ENCODE data around the gene CNPY1.

The CNPY1 gene

GRCh38 chr7:155533827-155534690 is 12.3 kb downstream of the CNPY1 start:
- TF ChIP-seq, protein P1, sequence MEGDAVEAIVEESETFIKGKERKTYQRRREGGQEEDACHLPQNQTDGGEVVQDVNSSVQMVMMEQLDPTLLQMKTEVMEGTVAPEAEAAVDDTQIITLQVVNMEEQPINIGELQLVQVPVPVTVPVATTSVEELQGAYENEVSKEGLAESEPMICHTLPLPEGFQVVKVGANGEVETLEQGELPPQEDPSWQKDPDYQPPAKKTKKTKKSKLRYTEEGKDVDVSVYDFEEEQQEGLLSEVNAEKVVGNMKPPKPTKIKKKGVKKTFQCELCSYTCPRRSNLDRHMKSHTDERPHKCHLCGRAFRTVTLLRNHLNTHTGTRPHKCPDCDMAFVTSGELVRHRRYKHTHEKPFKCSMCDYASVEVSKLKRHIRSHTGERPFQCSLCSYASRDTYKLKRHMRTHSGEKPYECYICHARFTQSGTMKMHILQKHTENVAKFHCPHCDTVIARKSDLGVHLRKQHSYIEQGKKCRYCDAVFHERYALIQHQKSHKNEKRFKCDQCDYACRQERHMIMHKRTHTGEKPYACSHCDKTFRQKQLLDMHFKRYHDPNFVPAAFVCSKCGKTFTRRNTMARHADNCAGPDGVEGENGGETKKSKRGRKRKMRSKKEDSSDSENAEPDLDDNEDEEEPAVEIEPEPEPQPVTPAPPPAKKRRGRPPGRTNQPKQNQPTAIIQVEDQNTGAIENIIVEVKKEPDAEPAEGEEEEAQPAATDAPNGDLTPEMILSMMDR (IDR thresholded peaks at IDR 0.05; ENCODE audit: borderline replicate concordance, insufficient read depth, low read depth, low read length) = peak; percentile 80
- H3K4me3 ChIP-seq (ENCODE audit: low read depth, low read length) = no peak overlapping the region

DNA sequence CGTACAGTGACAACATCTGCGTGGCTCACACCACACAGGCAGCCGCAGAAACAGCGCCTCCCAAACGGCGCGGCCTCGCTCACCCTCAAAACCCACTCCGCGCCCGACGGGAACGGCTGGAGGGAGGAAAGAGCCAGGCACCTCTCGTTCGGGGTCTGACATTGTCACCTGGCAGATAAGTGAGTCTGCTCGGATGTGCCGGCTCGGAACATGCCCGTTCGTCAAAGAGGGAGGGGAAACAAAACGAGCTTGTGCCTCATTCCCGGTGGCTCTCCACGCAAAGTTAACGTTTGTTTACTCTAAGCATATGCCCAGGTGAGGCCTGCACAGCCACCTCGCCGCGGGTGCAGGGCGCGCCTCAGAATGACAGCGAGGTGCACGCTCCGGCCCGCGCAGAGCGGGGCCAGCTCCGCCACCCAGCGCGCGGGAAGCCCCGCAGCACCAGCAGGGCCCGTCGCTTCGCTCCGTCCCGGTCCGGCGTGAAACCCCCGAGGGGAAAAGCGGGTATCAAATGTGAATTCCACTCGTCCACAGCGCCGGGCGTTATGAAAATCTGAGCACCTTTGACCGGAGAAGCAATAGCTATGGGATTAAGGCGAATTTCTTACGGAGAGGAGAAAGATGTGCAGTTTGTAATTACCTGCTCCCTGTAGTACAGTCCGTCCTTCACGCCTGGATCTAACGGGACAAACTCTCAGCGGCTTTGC is 13.1 kb downstream of the CNPY1 start:
- TF ChIP-seq, protein P1 (IDR thresholded peaks at IDR 0.05; ENCODE audit: borderline replicate concordance, insufficient read depth, low read depth, low read length) = no peak
- H3K4me3 ChIP-seq (ENCODE audit: low read depth, low read length) = no peak overlapping the region

DNA sequence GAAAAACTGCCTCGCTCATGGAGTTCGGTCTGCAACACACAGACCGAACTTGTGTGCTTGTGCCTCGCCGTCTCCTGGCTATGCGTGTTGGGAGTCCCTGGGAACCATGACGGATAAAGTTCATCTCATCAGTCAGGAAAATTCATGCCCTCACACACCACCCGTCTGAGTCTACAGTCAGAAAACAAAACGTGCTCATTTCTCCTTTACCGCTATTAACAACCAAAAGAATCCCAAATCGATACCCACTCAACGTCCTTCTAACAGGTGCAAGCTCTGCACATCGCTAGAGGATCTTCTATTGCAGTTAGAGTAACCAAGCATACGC is 13.6 kb downstream of the CNPY1 start:
- H3K4me3 ChIP-seq (ENCODE audit: low read depth, low read length) = no peak overlapping the region
- TF ChIP-seq, protein P1 (IDR thresholded peaks at IDR 0.05; ENCODE audit: borderline replicate concordance, insufficient read depth, low read depth, low read length) = no peak

DNA sequence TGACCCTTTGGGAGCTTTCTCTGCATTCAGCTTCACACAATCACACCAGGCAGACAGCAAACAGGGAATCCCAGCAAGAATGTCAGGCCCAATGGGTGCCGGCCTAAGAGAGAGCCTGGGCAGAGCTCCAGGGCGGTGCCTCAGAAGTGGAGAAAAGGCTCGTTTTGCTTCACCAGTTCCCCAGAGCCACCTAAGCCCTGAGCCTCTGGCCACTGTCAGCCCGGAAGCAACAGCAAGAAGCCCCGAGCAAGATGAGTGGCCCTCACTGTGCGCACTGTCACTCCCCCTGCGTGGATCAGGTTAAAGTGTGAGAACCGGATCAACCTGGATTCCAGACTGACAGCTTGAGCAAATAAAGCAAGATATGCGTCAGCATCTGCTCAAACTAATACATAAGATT is 14.7 kb downstream of the CNPY1 start:
- H3K4me3 ChIP-seq (ENCODE audit: low read depth, low read length) = no peak overlapping the region
- TF ChIP-seq, protein P1 (IDR thresholded peaks at IDR 0.05; ENCODE audit: borderline replicate concordance, insufficient read depth, low read depth, low read length) = no peak

DNA sequence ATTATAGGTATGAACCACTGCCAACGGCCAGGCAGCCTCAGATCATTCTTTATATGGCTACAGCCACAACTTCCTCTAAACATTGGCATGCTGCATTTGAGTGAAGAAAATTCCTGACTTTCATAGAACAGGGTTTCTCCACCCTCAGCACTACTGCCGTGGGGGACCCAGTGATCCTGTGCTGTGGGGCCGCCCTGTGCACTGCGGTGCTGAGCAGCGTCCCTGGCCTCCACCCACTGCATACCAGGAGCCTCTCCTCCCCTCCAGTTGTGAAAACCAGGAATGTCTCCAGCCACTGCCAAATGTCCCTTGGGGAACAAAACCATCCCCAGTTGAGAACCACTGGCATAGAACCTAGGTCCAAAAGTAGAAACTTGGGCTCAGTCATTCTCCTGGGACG is 15.8 kb downstream of the CNPY1 start:
- TF ChIP-seq, protein P1 (IDR thresholded peaks at IDR 0.05; ENCODE audit: borderline replicate concordance, insufficient read depth, low read depth, low read length) = no peak
- no peak overlapping the region for H3K4me3 ChIP-seq (ENCODE audit: low read depth, low read length)

GRCh38 chr7:155529845-155530244 is 16.5 kb downstream of the CNPY1 start:
- H3K4me3 ChIP-seq (ENCODE audit: low read depth, low read length) = no peak overlapping the region
- TF ChIP-seq, protein P1 (IDR thresholded peaks at IDR 0.05; ENCODE audit: borderline replicate concordance, insufficient read depth, low read depth, low read length) = no peak

DNA sequence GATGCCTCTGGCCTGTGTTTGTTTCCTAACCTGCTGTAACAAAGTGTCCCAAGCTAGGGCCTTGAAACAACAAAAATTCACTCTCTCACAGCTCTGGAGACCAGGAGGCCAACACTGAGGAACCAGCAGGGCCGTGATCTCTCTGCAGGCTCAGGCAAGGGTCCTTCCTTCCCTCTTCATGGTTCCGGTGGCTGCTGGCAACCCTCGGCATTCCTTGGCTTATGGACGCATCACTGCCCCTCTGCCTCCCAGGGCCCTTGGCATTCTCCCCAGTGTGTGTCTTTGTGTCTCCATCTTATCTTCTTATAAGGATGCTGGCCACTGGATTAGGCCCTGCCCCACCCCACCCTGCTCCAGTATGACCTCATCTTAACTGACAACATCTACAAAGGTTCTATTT is 17.0 kb downstream of the CNPY1 start:
- no peak overlapping the region for H3K4me3 ChIP-seq (ENCODE audit: low read depth, low read length)
- TF ChIP-seq, protein P1 (IDR thresholded peaks at IDR 0.05; ENCODE audit: borderline replicate concordance, insufficient read depth, low read depth, low read length) = no peak
